ENCODE data around the gene CHMP4A.
"Not testable (repeated sequence)": the region's sequence is repeated elsewhere in the genome, so short reads cannot be mapped to it uniquely, and the experiment has no call there.

Gene CHMP4A

GRCh38 chr14:24222987-24223386 lies 9.7 kb upstream of the CHMP4A start:
- DNase-seq: not testable (repeated sequence)

- DNase-seq: no peak
Measured at GRCh38 chr14:24219521-24219920, 6.2 kb upstream of the CHMP4A start.

DNA sequence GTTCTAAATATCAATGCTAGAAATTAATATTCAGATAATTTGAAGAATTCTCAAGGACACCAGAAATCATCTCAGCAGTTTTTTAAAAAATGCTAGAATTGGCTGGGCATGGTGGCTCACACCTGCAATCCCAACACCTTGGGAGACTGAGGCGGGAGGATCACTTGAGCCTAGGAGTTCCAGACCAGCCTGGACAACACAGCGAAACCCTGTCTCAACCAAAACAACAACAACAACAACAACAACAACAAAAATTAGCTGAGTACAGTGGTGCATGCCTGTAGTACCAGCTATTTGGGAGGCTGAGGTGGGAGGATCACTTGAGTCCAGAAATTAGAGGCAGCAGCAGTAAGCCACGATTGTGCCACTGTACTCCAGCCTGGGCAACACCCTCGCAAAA lies 5.8 kb upstream of the CHMP4A start:
- DNase-seq: no peak

DNA sequence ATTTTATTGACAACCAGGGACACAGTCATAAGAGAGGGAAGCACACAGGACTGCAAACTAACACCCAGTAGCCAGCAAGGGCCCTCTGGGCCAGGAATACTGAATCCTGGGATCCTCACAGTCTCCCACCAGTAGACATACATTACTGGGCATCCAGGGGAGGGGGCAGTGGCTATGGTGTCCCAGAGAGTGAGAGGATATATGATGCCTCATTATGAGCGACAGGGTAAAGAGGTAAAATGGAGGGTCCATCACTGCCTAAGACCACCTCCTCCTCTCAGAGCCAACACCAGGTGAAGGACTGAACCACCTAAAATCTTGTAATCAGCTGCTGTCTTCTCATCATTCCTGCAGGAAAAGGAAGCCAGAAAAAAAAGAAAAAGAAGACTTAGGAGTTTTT lies 3.6 kb upstream of the CHMP4A start:
- not testable (repeated sequence) for DNase-seq

DNA sequence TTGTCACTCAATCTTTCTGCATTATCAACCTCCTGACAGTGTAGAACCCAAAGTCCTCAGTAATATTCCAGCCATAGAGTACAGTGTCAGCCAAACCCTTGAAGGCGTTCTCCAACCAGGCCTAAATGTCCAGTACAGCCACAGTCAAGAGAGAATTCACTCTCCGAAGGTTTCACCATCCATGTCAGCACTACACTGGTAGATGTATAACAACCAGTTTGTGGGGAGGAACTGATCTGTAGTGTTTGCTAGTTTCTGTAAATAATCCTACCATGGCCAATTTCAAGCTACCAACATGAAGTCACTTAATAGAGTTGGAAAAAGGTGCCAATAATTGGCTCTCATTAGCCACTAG lies 3.0 kb upstream of the CHMP4A start:
- DNase-seq: no peak

DNA sequence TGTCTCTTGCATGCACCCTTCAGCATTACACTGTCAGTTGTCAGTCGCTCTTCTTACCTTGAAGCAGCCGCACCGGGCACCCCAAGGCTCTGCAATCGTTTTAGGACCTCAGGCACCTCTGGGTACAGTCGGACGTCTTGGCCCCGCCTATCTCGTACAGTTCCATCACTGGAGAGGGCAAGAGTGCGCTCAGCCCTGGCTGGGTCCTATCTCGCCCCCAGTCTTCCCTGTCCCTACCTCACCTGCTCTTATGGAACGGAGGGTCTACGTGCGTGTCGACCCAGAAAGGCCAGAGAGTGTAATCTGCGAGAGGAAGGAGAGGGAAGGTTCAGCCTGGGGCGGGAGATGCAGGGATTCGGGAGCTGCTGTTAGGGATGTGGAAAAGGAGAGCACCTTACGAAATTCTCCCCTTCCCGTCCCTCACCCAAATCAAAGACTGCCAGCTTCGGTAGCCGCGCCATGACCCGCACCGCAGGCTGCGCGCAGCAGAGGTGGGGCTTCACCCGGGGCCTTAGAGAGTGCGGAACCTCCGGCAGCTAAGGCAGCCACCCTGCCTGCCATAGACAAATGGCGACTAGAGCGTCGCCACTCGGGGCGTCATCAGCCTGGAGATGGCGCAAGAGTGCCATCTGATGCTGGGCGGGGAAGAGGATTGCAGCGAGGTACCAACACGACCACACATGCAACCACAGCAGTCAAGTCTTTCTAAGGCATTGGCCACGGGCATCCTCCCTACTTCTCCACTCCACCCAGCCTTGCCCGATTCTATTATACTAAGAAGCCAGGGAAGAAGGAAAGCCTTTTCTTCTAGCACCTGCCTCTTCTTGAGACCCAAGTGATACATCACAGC lies 2.4 kb upstream of the CHMP4A start, which contains the start of gene MDP1:
TSS of gene MDP1 (minus strand) at position 572 of the 850 bp plus-strand sequence. CDS start at position 461, 111 bp downstream.
- peak; percentile 89 to 90 for DNase-seq

DNA sequence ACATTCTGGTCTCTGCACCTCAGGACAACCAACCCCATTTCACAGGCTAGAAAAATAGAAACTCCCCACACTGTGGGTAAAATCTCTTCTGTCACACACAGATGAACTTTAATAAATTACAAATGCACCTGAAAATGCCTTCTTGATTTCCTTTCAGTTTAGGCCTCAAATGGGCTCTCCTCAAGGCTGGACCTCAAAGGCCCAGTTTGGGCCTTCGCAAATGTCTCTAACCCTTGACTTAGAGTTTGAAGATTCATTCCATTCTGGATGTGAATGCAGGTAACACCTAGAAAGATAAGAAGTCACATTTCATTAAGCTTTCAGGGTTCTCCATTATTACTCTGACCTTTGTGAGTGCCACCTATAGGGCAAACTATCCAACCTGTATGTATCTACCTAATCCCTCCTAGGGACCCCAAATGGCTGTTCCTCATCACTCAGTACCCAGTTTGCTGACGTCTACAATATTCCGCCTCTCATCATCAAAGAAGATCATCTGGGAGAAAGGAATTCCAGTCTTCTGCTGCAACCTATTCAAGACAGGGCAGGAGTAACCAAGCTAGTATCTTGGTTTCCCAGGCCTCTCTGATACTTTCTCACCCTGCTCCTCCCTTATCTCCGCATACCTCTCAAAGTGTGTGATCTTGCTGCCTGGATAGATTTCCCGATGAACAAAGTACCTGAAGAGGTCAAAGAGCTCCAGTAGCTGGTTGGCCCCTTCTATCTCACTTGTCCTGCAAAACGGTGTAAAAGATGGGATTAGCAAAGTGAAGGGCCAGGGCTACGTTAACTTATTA lies 776 bp upstream of the CHMP4A start:
- no peak for DNase-seq

DNA sequence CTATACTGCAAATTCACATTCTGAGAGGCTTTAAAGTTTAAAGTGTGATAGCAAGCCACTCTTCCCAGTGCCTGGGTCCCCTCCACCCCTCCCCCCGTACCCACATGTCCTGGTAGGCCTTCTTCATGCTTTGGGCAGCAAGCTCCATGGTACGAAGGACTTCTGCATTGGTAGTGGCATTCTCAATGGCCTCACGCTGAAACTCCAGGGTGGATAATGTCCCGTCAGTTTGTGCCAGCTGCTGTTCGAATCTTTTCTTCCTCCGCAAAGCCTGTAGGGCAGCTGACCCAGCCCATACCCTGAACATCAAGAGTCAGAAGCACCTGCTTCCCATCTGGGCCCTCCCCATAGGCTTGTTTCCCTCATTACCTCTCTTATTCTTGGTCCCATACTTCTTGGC lies 2.0 kb downstream of the CHMP4A start:
- no peak for DNase-seq

- DNase-seq: no peak
Measured at GRCh38 chr14:24207625-24208024, 5.7 kb downstream of the CHMP4A start.

DNA sequence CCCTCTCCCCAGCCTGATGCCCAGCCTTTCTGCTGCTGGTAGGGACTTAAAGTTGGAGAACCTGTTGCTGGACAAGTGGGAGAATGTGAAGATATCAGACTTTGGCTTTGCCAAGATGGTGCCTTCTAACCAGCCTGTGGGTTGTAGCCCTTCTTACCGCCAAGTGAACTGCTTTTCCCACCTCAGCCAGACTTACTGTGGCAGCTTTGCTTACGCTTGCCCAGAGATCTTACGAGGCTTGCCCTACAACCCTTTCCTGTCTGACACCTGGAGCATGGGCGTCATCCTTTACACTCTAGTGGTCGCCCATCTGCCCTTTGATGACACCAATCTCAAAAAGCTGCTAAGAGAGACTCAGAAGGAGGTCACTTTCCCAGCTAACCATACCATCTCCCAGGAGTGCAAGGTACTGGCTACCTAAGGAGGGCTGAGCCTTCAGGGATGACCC lies 6.2 kb downstream of the CHMP4A start:
- DNase-seq: no peak

- no peak for DNase-seq
Measured at GRCh38 chr14:24206260-24207103, 6.8 kb downstream of the CHMP4A start.

DNA sequence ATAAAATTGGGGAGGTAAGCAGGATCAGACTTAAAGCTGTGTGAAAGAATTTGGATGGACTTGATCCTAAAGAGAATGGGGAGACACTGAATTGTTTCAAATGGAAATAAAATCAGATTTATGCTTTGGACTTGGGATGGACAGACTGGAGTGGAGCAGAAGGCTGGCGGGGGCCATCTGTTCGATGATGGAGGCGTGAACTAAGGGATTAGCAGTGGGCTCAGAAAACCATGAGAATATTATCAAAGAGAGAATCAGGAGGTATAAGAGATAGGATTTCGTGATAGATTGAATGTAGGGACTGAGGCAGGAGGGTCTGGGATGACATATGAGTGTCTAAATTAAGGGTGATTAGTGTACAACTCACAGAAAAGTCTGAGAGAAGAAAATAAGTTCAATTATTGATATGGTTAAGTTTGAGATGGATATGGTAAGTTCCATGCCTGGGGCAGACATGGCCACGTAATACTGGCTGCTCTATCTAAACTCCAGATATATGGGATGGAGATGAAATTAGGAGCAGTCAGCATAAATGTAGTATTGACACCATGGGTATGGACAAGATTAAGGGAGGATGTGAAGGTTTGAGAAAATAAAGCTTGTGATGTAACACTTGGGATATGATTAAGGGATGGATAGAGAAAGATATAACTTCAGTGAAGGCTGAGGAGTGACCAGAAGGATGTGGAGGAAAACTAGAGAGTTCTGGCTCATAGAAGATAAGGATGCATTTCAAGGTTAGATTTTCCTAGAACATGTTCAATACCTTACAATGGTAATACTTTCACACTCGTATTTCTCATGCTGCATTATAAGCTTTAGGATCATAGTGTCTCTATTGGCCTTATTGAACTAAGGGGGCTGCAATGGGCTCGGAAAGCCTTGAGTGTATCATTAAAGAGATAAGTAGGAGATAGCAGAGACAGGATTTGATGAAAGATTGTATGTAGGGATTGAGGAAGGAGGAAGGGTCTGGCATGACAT lies 8.8 kb downstream of the CHMP4A start:
- no peak for DNase-seq

DNA sequence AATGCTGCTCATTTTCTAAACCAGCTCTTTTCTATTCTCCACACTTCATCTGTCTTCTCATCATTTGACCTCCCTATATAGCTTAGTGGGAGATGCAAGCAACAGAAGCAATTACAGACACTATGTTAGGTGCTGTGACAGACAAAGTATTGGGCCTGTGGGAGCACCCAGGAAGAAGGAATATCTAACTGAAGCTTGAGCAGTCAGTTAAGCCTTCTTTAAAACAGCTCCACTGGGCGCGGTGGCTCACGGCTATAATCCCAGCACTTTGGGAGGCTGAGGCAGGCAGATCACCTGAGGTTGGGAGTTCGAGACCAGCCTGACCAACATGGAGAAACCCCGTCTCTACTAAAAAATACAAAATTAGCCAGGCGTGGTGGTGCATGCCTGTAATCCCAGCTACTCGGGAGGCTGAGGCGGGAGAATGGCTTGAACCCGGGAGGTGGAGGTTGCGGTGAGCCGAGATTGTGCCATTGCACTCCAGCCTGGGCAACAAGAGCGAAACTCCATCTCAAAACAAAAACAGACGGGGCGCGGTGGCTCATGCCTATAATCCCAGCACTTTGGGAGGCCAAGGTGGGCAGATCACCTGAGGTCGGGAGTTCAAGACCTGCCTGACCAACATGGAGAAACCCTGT lies 9.9 kb downstream of the CHMP4A start:
- not testable (repeated sequence) for DNase-seq

DNA sequence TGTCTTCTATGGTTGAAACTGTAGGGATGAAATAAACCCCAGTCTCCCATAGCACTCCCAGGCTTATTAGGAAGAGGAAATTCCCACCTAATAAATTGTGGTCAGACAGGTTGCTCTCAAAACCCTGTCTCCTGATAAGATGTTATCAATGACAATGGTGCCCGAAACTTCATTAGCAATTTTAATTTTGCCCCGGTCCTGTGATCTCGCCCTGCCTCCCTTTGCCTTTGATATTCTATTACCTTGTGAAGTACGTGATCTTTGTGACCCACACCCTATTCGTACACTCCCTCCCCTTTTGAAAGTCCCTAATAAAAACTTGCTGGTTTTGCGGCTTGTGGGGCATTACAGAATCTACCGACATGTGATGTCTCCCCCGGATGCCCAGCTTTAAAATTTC lies 10.8 kb downstream of the CHMP4A start:
- DNase-seq: not testable (repeated sequence)

- no peak for DNase-seq
Measured at GRCh38 chr14:24198814-24199524, 14.3 kb downstream of the CHMP4A start.

DNA sequence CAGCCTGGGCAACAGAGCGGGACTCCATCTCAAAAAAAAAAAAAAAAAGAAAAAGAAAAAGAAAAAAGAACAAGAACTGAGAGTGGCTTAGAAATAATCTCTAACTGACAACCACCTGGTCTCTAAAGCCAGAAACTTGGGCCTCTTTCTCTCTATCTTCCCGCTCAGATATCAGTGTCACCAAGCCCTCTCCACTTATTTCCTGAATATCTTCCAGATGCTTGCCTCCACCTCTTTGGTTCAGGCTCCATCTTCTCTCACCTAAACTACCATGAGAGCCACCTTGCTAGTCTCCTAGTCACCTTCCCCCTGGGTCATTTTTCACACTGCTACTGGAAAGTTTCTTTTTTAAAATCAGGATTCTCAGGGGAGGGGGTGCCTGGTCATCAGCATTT lies 16.2 kb downstream of the CHMP4A start:
- DNase-seq: no peak

- DNase-seq: peak in 1 of 2 experiments; percentile 56
Measured at GRCh38 chr14:24196071-24197055, 16.9 kb downstream of the CHMP4A start.

DNA sequence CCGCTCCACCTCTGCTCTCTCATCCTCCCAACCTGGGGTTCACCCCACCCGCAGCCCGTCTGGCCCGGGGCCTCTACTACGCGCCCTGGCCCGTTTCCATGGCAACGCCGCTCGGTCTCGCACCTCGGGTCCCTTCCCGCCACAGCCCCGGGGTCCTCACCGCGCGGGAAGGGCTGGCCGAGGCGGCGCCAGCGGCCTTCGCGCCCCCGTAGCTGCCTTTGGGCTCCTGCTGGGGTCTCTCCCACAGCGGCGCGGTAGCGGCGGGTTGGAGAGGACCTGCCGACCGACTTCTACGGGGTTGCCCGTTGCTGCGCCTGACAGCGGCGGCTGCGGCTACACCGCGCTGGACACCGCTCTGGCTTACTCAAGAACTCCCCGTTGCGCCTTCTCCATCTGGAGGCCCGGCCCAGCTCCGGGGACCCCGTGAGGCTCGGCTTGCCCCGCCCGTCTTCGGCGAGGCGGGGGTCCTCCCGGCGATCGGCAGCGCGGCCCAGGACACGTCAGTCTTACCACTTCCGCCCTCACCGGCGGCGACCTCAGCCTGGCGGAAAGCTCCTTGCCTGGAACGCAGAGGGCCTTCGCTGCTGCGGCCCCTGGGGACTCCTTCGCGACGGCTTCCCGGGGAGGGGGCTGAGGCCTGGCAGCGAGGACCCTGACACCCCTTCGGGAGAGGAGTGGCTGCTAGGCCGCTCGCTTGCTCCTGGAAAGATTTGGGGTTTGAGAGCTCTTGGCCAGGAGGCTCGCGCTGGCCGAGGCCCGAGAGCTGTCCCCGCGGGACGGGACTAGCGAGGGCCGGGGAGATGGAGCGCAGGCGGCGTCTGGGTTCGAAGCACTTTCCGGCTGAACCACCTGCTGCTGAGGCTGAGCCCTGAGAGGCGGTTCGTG lies 17.9 kb downstream of the CHMP4A start, which contains the start of gene TM9SF1:
TSS of gene TM9SF1 (minus strand) at position 256 of the 885 bp plus-strand sequence. CDS start 422 bp downstream, outside the sequence.
- peak; percentile 64 to 74 for DNase-seq

Data from AML-193 (cell line).